ENCODE data around the gene SMG5. TPM values are rescaled to one million over a fixed set of nuclear protein-coding genes. Genes with fewer than 3 reads are reported as not detected.

Gene SMG5
- polyA plus RNA-seq, 1 of the 3 experiments (the other 2 are of a cell fraction) = 21.3 TPM

DNA sequence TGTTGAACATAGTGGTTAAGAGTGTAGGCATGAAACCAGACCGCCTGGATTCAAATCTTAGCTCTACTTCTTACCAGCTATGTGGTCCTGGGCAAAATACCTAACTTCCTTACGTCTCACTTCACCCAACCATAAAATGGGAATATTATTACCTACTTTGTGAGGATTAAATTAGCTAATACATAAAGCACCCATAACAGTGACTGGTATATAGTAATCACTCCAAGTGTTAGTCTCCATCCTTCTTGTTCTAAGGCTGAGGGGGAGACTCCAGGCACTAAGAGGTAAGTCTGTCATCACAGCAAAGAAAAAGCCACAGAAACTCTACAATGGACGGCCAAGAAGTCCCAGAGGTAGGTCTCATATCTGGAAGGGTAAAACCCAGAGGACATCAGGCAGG, 2.8 kb downstream of the SMG5 start:
- H3K27ac ChIP-seq (ENCODE audit: low read depth in 2 of 2, low read length in 1 of 2) = no peak overlapping the region
- no peak overlapping the region for H3K4me3 ChIP-seq (ENCODE audit: low read depth in 2 of 2, low read length in 1 of 2)
- H3K27me3 ChIP-seq (ENCODE audit: insufficient read depth) = no peaks in the 10 kb centered on the region
- H3K36me3 ChIP-seq (replicated peaks in 1 of 2; ENCODE audit: control insufficient read depth in 1 of 2, insufficient read depth in 2 of 2, low read length in 1 of 2) = peaks cover 35 to 43% of the 10 kb centered on the region in 2 experiments
- H2AFZ ChIP-seq (ENCODE audit: low read depth) = no peak overlapping the region
- H3K4me2 ChIP-seq = no peak overlapping the region
- H3K9me3 ChIP-seq = no peaks in the 10 kb centered on the region
- H3K79me2 ChIP-seq (ENCODE audit: insufficient read depth) = peaks cover 65% of the 10 kb centered on the region
- ChIA-PET POLR2A (interaction anchor here (0.6 to 1.4 kb wide), 3 partner anchors 23 to 56 kb away, joined by 3 to 4 read pairs (median 4); no protein-coding TSS in a partner anchor), CTCF (interaction anchor here (0.6 to 3.9 kb wide), 9 partner anchors 11 to 324 kb away, joined by 3 to 18 read pairs (median 4); no protein-coding TSS in a partner anchor)
- H3K9me2 ChIP-seq = no peaks in the 10 kb centered on the region
- no peak for TF ChIP-seq RCOR1 (IDR thresholded peaks at IDR 0.05; ENCODE audit: low read length)
- TF ChIP-seq MEF2A (IDR thresholded peaks at IDR 0.05; ENCODE audit: borderline replicate concordance, low read depth) = no peak
- TF ChIP-seq SIN3A (IDR thresholded peaks at IDR 0.05; ENCODE audit: borderline replicate concordance, low read depth, low read length) = no peak
- no peak for TF ChIP-seq RFX5 (IDR thresholded peaks at IDR 0.05; ENCODE audit: low read length)
- no peak for TF ChIP-seq NRF1 (IDR thresholded peaks at IDR 0.05; ENCODE audit: low read depth, low read length)
- TF ChIP-seq, protein P1, sequence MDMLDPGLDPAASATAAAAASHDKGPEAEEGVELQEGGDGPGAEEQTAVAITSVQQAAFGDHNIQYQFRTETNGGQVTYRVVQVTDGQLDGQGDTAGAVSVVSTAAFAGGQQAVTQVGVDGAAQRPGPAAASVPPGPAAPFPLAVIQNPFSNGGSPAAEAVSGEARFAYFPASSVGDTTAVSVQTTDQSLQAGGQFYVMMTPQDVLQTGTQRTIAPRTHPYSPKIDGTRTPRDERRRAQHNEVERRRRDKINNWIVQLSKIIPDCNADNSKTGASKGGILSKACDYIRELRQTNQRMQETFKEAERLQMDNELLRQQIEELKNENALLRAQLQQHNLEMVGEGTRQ (IDR thresholded peaks at IDR 0.05; ENCODE audit: borderline replicate concordance, low read depth, low read length) = no peak
- TF ChIP-seq MXI1 (IDR thresholded peaks at IDR 0.05; ENCODE audit: low read depth, low read length) = no peak
- TF ChIP-seq EZH2phosphoT487 (IDR thresholded peaks at IDR 0.05; ENCODE audit: borderline replicate concordance, low read depth) = no peak
- TF ChIP-seq POLR2AphosphoS5 (IDR thresholded peaks at IDR 0.05; ENCODE audit: low read depth, low read length) = no peak
- TF ChIP-seq JUND (IDR thresholded peaks at IDR 0.05) = no peak
- TF ChIP-seq, protein P2, sequence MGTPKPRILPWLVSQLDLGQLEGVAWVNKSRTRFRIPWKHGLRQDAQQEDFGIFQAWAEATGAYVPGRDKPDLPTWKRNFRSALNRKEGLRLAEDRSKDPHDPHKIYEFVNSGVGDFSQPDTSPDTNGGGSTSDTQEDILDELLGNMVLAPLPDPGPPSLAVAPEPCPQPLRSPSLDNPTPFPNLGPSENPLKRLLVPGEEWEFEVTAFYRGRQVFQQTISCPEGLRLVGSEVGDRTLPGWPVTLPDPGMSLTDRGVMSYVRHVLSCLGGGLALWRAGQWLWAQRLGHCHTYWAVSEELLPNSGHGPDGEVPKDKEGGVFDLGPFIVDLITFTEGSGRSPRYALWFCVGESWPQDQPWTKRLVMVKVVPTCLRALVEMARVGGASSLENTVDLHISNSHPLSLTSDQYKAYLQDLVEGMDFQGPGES (IDR thresholded peaks at IDR 0.05; ENCODE audit: low read depth, low read length) = no peak
- TF ChIP-seq, protein P3, sequence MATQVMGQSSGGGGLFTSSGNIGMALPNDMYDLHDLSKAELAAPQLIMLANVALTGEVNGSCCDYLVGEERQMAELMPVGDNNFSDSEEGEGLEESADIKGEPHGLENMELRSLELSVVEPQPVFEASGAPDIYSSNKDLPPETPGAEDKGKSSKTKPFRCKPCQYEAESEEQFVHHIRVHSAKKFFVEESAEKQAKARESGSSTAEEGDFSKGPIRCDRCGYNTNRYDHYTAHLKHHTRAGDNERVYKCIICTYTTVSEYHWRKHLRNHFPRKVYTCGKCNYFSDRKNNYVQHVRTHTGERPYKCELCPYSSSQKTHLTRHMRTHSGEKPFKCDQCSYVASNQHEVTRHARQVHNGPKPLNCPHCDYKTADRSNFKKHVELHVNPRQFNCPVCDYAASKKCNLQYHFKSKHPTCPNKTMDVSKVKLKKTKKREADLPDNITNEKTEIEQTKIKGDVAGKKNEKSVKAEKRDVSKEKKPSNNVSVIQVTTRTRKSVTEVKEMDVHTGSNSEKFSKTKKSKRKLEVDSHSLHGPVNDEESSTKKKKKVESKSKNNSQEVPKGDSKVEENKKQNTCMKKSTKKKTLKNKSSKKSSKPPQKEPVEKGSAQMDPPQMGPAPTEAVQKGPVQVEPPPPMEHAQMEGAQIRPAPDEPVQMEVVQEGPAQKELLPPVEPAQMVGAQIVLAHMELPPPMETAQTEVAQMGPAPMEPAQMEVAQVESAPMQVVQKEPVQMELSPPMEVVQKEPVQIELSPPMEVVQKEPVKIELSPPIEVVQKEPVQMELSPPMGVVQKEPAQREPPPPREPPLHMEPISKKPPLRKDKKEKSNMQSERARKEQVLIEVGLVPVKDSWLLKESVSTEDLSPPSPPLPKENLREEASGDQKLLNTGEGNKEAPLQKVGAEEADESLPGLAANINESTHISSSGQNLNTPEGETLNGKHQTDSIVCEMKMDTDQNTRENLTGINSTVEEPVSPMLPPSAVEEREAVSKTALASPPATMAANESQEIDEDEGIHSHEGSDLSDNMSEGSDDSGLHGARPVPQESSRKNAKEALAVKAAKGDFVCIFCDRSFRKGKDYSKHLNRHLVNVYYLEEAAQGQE (IDR thresholded peaks at IDR 0.05; ENCODE audit: low read depth, low read length) = no peak
- TF ChIP-seq TEAD4 (IDR thresholded peaks at IDR 0.05; ENCODE audit: borderline replicate concordance, insufficient read depth) = no peak
- no peak for TF ChIP-seq RAD21 (IDR thresholded peaks at IDR 0.05; ENCODE audit: low read length)
- no peak for TF ChIP-seq GABPA (IDR thresholded peaks at IDR 0.05; ENCODE audit: low read depth)
- TF ChIP-seq EP300 (IDR thresholded peaks at IDR 0.05; ENCODE audit: borderline replicate concordance in 1 of 2, low read depth in 1 of 2, low read length in 1 of 2) = no peak
- TF ChIP-seq CHD2 (IDR thresholded peaks at IDR 0.05; ENCODE audit: low read length, partially characterized antibody) = no peak
- TF ChIP-seq FOXM1 (IDR thresholded peaks at IDR 0.05; ENCODE audit: low read depth) = no peak
- TF ChIP-seq, protein P4, sequence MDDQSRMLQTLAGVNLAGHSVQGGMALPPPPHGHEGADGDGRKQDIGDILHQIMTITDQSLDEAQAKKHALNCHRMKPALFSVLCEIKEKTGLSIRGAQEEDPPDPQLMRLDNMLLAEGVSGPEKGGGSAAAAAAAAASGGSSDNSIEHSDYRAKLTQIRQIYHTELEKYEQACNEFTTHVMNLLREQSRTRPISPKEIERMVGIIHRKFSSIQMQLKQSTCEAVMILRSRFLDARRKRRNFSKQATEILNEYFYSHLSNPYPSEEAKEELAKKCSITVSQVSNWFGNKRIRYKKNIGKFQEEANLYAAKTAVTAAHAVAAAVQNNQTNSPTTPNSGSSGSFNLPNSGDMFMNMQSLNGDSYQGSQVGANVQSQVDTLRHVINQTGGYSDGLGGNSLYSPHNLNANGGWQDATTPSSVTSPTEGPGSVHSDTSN (IDR thresholded peaks at IDR 0.05) = no peak
- H3F3A ChIP-seq (replicated peaks; ENCODE audit: insufficient read depth) = peaks cover 14% of the 10 kb centered on the region
- no peak overlapping the region for H3K9ac ChIP-seq
- H3K4me1 ChIP-seq (ENCODE audit: control insufficient read depth in 1 of 2, insufficient read depth in 2 of 2, low read depth in 1 of 2, low read length in 1 of 2) = peaks cover 10 to 17% of the 10 kb centered on the region in 2 experiments; a peak in 2 of 4 replicates
- H4K20me1 ChIP-seq (ENCODE audit: insufficient read depth) = peaks cover 31% of the 10 kb centered on the region
- DNase-seq = no peak
- WGBS (ENCODE audit: low lambda C conversion rate) = 98% methylated on average over 3 of the region's 3 CpGs

All from SK-N-SH (cell line).